Activated CD8-positive, alpha-beta memory T cell treated with anti-CD3 and anti-CD28 coated beads, Interleukin-2, amount 50 U/mL, for 4 hours (primary cell): ENCODE data around the gene CBR4.
"Not testable (repeated sequence)": the region's sequence is repeated elsewhere in the genome, so short reads cannot be mapped to it uniquely, and the experiment has no call there.

Source experiments
- DNase-seq: peaks from one replicate; pipeline ENCODE4 v3.0.0-alpha.2; 2020

The CBR4 gene

GRCh38 chr4:169010125-169011023, at the start of gene CBR4:
TSS of gene CBR4 (minus strand) at chr4:169010255. CDS start at chr4:169010089, 166 bp downstream.
- peak; percentile 94 for DNase-seq

DNA sequence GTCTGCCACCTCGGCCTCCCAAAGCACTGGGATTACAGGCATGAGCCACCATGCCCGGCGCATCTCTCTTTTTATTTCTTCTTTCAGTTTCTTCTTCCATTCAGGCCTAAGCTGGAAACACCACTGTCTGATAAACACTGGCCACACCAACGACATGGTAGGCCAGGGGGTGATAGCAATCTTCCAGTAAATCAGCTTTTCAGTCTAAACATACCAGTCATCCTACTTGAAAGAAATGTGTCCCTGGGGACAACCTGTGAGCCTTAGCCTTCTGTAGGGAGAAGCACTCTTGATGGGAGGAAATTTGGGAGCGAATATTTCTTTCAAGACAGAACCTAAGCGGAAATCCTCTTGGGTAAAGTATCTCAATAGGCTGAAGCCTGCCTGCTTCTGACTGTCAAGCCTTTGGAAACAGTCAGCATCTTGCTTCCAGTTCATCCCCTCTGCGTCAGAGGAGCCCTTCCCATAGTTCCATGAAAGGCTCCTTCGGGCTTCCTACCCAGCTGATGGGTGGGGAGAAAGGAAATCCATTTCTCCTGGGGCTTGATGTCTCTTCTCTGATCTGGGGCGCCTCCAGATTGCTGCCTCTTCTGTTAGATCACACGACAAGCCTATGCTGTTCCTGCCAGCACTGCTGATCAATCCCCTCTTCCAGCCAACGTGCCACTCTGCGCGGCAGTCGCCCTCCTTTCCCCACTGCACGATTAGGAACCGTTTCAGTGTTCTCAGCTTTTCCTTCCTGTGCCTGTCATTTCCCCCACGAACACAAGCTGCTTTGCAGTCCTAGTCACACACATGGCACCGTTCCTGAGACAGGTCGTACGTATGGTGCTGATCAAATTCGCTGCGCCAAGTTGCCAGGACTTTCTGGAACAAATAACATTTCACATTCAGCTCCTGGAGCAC, 49.5 kb upstream of the CBR4 start:
- DNase-seq: no peak

- DNase-seq: no peak
Observed at GRCh38 chr4:169058312-169058711, 48.3 kb upstream of the CBR4 start.

GRCh38 chr4:169054879-169055278, 44.8 kb upstream of the CBR4 start:
- DNase-seq: no peak

DNA sequence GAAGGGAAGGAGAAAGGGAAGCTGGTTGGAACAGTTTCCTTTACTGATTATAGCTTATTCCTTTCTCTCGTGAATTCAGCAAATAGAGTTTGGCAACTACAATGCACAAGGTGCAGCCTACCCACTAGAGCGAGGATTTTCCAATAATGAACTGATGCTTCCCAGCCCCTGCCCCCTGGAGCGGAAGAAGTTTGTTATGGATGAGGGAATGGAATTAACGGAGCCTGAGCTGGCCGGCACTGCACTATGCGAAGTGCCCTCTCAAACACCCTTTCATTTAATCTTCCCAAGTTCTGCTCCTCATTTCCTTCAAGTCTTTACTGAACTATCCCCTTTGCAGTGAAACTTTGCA, 42.5 kb upstream of the CBR4 start:
- DNase-seq: no peak

DNA sequence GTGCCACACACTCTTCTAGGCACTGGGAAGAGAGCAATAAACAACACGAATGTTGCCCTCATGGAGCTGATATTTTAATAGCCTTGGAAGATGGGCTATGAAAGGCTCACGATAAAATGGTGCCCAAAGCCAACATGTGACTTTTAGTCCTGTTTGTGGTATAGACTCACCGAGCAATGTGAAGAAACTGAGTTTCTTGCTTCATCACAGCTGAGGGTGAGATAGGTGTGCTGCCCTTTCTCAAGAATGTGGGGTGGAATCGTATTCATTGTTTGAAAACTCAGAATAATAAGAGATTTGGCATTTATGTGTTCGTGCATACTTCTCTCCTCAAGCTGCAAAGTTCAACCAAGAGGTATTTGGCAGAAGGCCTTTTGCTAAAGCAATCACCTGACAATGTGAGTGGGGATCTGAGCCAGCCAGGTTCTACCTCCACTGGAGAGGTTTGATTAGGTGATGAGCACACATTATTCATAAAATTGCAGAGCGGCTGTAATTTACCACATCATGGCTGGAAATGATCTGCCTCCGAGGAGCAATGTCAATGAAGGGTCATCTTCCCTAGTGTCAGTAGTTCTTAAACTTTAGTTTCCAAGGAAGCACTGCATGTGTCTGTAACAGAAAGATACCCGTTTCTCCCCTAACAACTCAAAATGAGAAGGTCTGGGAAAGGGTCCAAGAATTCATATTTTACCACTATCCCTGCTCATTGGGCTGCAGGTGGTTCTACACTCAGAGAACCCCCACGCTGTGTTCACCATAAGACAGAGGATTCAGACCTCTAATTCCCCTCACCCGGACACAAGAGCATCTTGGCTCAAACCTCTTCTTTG, 41.9 kb upstream of the CBR4 start:
- no peak for DNase-seq

- DNase-seq: no peak
Observed at GRCh38 chr4:169050881-169051760, 41.1 kb upstream of the CBR4 start.

DNA sequence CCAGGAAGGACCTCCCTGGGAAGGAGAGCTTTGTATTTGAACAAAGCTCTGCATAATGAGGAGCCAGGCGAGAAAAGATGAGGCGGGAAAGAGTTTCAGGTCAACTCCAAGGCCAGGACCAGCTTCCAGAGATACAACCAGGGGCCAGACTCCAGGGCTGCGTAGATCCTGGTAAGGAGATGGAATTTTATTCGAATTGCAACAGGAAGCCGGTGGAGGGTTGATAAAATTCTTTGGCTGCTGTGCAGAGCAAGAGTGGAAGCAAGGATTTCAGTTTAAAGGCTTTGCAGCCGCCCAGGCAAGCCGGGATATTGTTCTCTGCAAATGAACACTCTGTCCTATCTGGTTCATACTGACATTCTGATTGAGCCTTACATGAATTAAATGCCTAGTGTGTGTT, 40.2 kb upstream of the CBR4 start:
- DNase-seq: no peak

DNA sequence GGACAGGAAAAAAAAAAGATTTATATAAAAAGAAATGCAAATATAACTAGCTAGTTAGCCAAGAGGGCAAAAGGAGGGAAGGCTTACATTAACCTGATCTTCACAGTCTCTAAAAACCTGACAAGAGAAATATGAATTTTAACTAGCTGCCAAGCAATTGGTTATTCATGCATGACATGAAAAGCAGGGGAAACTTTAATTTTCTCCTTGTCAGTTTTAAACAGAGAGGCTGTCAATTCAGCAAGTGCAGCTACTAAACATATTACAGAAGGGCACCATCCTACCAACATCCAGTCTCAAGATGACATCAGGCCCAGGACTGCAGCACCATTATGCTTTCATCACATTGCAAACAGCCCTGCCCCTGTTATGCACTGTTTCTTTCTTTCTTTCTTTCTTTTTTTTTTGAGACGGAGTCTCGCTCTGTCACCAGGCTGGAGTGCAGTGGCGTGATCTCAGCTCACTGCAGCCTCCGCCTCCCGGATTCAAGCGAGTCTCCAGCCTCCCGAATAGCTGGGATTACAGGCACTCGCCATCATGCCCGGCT, 38.9 kb upstream of the CBR4 start:
- DNase-seq: no peak

DNA sequence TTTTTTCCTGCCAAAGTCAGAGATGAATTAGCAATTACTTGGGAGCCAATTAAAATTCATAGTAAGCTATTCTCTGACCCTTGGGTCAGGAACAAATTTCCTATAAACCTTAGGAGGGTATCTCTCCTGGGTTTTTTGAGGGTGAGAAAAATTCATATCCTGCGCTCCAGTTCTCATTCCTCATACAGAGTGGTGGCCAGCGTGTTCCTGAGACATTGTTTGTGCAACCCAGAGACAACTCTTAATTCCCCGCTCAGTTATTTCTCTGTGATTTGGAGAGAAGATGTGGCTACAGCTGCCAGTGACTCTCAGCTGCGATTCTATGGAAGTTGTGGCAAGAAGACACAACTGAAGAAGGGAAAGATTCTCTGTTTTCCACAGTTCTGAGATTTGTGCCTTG, 37.9 kb upstream of the CBR4 start:
- no peak for DNase-seq

GRCh38 chr4:169045862-169046584, 36.0 kb upstream of the CBR4 start:
- DNase-seq: no peak

- DNase-seq: no peak
Observed at GRCh38 chr4:169044714-169045447, 34.8 kb upstream of the CBR4 start.

DNA sequence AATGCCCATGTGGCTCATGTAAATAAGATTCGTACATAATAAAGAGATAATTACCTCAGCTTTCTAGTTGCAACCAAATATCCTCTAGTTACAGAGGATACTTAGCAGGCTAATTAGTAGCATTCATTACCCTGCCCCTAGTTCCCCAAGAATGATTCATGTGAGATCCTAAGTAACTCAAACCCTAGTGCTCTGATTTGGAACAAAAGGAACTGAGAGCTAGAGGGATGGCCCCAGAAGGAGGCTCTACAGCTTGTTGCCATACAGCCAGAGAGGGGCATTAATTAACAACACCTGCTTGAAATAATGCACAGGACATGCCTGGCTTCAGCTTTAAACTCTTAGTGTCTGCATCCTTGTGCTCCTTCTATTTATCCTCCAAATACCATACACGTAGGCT, 32.6 kb upstream of the CBR4 start:
- no peak for DNase-seq

- no peak for DNase-seq
Observed at GRCh38 chr4:169040559-169041261, 30.7 kb upstream of the CBR4 start.

- no peak for DNase-seq
Observed at GRCh38 chr4:169039251-169039954, 29.3 kb upstream of the CBR4 start.

- no peak for DNase-seq
Observed at GRCh38 chr4:169037506-169037905, 27.5 kb upstream of the CBR4 start.

GRCh38 chr4:169035871-169036620, 26.0 kb upstream of the CBR4 start:
- DNase-seq: not testable (repeated sequence)

DNA sequence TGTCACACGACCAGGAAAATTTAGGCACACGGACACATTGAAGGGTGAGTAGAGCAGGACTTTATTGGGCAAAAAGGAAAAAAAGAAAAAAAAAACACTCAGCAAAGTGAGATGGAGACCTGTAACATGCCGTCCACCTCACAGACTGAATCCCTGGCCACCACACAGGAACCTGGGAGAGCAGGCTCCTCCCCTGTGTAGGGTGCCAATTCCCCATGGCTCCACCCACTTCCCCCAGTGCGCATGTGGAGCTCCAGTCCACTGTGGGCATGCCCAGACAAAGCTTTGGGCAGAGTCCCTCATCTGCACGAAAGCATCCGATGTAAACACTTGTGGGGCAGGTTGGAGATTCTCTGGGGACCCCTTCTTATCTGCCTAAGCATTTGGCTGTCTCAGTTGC, 23.6 kb upstream of the CBR4 start:
- no peak for DNase-seq
